Glomerular endothelial cell (primary cell): ENCODE results near the gene RILP. TPM values are rescaled to one million over a fixed set of nuclear protein-coding genes. Genes with fewer than 3 reads are reported as not detected.

ENCODE experiments used
- DNase-seq: peaks from one replicate; pipeline ENCODE4 v3.0.0-alpha.2; 2011; ENCODE audit warnings: low read depth, low spot score; ENCODE audit errors: extremely low read depth
- total RNA-seq: library from RNA; depleted of rRNA; stranded (reverse); fragments of >200 nt; gene quantifications from 2 replicates; pipeline ENCODE4 v1.2.3, GENCODE V29; 2015

The RILP gene
- total RNA-seq, 1 donor from 2014 or later = 17.1 TPM

DNA sequence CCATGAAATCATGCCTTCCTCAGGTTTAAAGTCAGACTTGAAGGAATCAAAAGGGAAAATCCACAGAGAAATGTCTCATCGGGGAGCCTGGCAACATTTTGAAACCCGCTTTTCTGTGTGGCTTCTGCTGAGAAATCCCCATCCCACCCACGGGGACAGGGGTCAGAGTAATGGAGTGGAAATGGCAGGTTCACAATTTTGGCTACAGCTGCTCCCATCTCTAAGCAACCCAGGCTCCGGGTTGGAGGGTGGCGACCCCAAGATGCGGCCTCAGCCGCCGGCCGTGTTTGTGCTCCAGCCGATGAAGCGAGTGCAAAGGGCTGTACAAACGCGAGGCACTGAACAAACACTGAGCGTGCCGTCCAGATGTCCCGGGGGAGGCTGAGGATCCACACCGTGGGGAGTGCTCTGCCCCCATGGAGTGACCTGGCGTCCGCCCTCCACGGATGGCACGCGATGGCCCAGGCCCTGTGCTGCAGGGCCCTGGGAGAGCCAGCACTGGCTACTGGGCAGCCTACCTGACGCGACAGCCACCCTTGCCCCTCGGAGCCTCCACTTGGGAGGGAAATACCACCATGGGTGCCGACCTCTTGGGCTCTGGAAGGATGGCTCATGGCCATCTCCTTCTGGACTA is 43.2 kb downstream of the RILP start:
- DNase-seq = no peak

DNA sequence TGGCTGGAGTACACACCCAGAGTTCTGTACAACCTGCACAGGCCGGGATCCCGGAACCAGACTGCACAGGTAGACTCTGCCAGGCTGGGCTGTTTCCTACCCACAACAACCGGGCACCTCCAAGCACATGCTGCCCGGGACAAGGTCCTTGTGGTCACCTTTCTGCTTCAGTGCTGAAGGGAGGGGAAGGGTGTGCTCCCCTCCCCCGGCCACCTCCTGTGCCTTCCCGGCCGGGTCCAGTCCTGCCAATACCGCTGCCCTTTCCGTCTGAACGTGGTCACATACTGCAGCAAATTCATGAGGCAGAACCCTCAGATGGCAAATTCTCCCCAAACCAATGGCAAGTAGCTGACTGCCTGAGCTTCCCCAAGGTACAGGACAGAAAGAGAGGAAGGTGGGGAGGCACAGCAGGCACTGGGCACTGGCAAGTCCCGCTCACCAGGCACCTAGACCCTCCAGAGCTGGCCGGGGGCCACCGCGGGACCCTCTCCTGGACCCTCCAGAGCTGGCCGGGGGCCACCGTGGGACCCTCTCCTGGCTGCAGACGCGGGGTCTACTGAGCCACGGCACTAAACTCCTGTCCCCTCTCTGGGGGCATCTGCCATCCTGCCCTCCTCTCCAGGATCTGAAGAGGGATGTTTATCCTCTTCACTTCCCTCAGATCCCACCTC is 43.9 kb downstream of the RILP start:
- DNase-seq = no peak

DNA sequence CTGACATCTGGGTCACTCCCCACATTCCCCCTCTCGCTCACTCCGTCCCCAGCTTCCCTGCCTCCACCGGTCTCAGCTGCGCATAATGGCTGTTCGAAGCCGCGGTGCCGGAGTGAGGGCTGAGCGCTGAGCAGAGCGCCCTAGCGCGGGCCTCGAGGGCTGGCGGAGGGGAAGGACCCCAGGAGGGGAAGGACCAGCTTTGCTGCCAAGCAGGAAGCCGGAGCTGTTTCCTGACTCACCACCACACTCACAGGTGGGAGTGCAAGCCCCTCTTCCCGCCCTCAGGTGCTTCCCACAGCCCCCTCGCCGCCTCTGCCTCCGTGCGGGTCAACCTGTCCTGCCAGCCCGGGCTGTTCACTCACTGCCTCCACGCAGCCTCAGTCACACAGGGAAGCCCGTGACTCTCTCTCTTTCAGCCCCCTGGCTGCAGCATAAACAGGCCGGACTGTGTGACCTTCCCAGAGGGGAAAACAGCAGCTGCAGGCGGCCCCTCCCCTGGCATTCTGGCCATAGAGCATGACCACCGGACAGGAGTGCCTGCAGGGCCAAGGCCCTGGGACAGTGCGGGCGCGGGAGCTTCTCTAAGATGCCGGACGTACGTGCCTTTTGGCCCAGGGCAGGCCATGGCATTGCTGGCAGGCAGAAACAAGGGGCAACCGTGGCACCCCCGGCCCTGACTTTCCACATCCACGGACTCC is 44.7 kb downstream of the RILP start:
- no peak for DNase-seq

DNA sequence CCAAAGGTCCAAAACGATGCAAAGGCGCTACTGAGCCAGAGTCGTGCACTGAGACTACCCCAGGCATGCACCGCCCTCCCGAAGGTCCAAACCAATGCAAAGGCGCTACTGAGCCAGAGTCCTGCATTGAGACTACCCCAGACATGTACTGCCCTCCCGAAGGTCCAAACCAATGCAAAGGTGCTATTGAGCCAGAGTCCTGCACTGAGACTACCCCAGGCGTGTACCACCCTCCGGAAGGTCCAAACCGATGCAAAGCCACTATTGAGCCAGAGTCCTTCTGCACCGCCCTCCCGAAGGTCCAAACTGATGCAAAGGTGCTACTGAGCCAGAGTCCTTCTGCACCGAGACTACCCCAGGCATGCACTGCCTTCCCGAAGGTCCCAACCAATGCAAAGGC is 48.1 kb downstream of the RILP start:
- no peak for DNase-seq

GRCh38 chr17:1598399-1599095 is 51.1 kb downstream of the RILP start:
- DNase-seq = no peak

GRCh38 chr17:1597861-1598342 is 51.8 kb downstream of the RILP start:
- no peak for DNase-seq

Other genes with a start within 250 kb of the RILP start
- 1,081 and 1,114 TPM in 2 replicates for gene YWHAE, start 249.6 kb downstream of the RILP start, total RNA-seq
- gene CRK, start 193.6 kb downstream of the RILP start, total RNA-seq = 79.9 and 89.7 TPM in 2 replicates
- gene MYO1C, start 157.2 kb downstream of the RILP start, total RNA-seq = 173 and 196 TPM in 2 replicates
- 49.0 and 66.6 TPM in 2 replicates for gene INPP5K, start 133.3 kb downstream of the RILP start, total RNA-seq
- gene PITPNA, start 87.1 kb downstream of the RILP start, total RNA-seq = 55.1 and 66.2 TPM in 2 replicates
- 29.5 and 48.9 TPM in 2 replicates for gene SLC43A2, start 21.0 kb downstream of the RILP start, total RNA-seq
- gene SCARF1, start 4.1 kb downstream of the RILP start, total RNA-seq = 131 and 202 TPM in 2 replicates
- gene PRPF8, start 35.0 kb upstream of the RILP start, total RNA-seq = 175 and 180 TPM in 2 replicates
- 0.78 and 1.4 TPM in 2 replicates for gene TLCD2, start 60.5 kb upstream of the RILP start, total RNA-seq
- gene WDR81, start 74.8 kb upstream of the RILP start, total RNA-seq = 27.3 and 30.0 TPM in 2 replicates
- gene SERPINF2, start 93.0 kb upstream of the RILP start, total RNA-seq = 1.6 TPM in 1 of 2 replicates, not detected in the other
- 0.48 and 1.8 TPM in 2 replicates for gene SERPINF1, start 112.2 kb upstream of the RILP start, total RNA-seq
- 6.6 and 9.2 TPM in 2 replicates for gene SMYD4, start 180.0 kb upstream of the RILP start, total RNA-seq
- gene RPA1, start 180.1 kb upstream of the RILP start, total RNA-seq = 23.3 and 29.2 TPM in 2 replicates